Tibial artery (tissue), 4 donors: ENCODE measurements around the gene ANKS6.
A peak's percentile ranks its signal among the peaks of the same experiment; 100 is the strongest.

Experiments
- DNase-seq, 2 donors: peaks; one replicate each; pipeline ENCODE4 v3.0.0-alpha.2; 2019
- H3K27ac ChIP-seq, 2 donors: fragments of 200-600 bp; sonication (generic) in 1 of 2; 1 replicate in 1 of 2; 2 replicates in 1 of 2; pipeline ENCODE4 v1.5.1; 2018 to 2019; ENCODE audit warnings: mild to moderate bottlenecking in 1 of 2
- H3K27me3 ChIP-seq, 2 donors: fragments of 200-600 bp; sonication (generic) in 1 of 2; one replicate each; pipeline versions ENCODE4 v1.5.1 to v1.6.0; 2016 to 2019
- H3K36me3 ChIP-seq, 3 donors: fragments of 200-600 bp; sonication (generic) in 2 of 3; one replicate each; pipeline ENCODE4 v1.5.1; 2016 to 2019; ENCODE audit warnings: mild to moderate bottlenecking in 2 of 3
- H3K4me1 ChIP-seq, 4 donors: fragments of 200-600 bp; sonication (generic) in 2 of 4; 1 replicate in 3 of 4; 2 replicates in 1 of 4; pipeline ENCODE4 v1.5.1; 2016 to 2019
- H3K4me3 ChIP-seq, 2 donors: fragments of 200-600 bp; sonication (generic) in 1 of 2; 1 replicate in 1 of 2; 2 replicates in 1 of 2; pipeline ENCODE4 v1.5.1; 2018 to 2019; ENCODE audit warnings: mild to moderate bottlenecking in 2 of 2
- H3K9me3 ChIP-seq, 3 donors: fragments of 200-600 bp; sonication (generic) in 1 of 3; one replicate each; pipeline ENCODE4 v1.5.1; 2016 to 2019
- CTCF ChIP-seq, 2 experiments: fragments of 200-600 bp in 1 of 2; fragments of 450-650 bp in 1 of 2; IDR thresholded peaks; one replicate each; pipeline ENCODE4 v1.5.1; 2017 to 2019; ENCODE audit warnings: antibody characterized with exemption in 2 of 2, mild to moderate bottlenecking in 1 of 2, moderate library complexity in 1 of 2
- intact Hi-C: fragments of 100-400 bp; cut with DNase I; formaldehyde crosslinking; loops from one replicate; pipeline ENCODE4 v1.15.0; 2023; ENCODE audit warnings: low total_unique reads

The ANKS6 gene

DNA sequence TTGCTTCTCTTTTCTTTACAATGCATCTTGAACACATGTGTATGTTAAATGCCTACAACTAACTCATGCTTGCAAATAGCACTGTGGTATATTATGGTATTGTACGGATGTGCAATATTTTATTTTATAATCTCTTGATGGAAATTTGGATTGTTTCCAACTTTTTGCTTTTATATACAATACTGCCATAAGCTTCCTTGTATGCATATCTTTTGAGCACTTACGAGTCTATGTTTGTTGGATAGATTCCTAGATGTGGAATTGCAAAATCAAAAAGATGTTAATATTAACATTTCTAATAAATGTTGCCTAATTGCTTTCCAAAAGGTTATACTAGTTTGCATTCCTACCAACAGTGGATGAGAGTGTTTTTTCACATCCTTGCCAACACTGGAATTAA lies 7.7 kb upstream of the ANKS6 start:
- TF ChIP-seq CTCF (IDR thresholded peaks at IDR 0.05), result no peak
- peaks cover 0 to 11% of the 10 kb centered on the region in 2 donors for H3K27me3 ChIP-seq
- DNase-seq, result no peak
- H3K4me3 ChIP-seq, result no peak overlapping the region
- H3K36me3 ChIP-seq, result no peaks in the 10 kb centered on the region
- no peaks in the 10 kb centered on the region for H3K9me3 ChIP-seq
- peaks cover 0 to 30% (median 13%) of the 10 kb centered on the region in 4 donors for H3K4me1 ChIP-seq
- H3K27ac ChIP-seq, result no peak overlapping the region
- intact Hi-C loops, result no loop called here

GRCh38 chr9:98801969-98802371 lies 5.6 kb upstream of the ANKS6 start:
- Histone ChIP-seq H3K27ac (no peak overlapping the region), H3K36me3 (no peaks in the 10 kb centered on the region), H3K4me3 (no peak overlapping the region), H3K27me3 (no peaks in the 10 kb centered on the region), H3K4me1 (peaks cover 0 to 11% (median 2%) of the 10 kb centered on the region in 4 donors), H3K9me3 (no peaks in the 10 kb centered on the region)
- no peak for DNase-seq
- intact Hi-C loops, result no loop called here
- no peak for TF ChIP-seq CTCF (IDR thresholded peaks at IDR 0.05)

DNA sequence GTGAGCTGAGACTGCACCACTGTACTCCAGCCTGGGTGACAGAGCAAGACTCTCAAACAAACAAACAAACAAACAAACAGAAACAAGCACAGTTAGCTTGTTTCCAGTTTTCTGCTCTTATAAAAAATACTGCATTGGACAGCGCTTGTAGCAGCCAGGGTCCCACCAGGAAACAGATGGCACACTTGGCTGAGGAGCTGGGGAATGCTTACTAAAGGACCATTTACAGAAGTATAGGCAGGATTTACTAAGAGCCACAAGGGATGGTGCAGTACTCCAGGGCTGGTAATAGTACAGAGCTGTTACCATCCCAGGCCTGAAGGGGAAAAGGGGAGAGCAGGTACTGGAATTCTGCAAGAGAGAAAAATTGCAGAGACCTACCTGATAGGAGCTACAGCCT lies 5.2 kb upstream of the ANKS6 start:
- no peak overlapping the region for H3K4me3 ChIP-seq
- no peak for DNase-seq
- TF ChIP-seq CTCF (IDR thresholded peaks at IDR 0.05), result no peak
- H3K4me1 ChIP-seq, result peaks cover 0 to 9% (median 0%) of the 10 kb centered on the region in 4 donors
- H3K9me3 ChIP-seq, result no peaks in the 10 kb centered on the region
- intact Hi-C loops, result no loop called here
- no peaks in the 10 kb centered on the region for H3K36me3 ChIP-seq
- no peak overlapping the region for H3K27ac ChIP-seq
- no peaks in the 10 kb centered on the region for H3K27me3 ChIP-seq

DNA sequence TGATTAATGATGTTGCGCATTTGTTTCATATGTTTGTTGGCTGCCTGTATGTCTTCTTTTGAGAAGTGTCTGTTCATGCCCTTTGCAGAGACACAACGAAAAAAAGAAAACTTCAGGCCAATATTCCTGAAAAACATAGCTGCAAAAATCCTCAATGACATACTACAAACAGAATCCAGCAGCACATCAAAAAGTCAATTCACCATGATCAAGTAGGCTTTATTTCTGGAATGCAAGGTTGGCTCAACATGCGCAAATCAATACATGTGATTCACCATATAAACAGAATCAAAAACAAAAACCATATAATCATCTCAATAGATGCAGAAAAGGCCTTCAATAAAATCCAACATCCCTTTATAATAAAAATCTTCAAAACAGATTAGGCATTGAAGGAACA lies 1.9 kb upstream of the ANKS6 start:
- Histone ChIP-seq H3K36me3 (no peaks in the 10 kb centered on the region), H3K4me1 (peaks cover 0 to 12% (median 6%) of the 10 kb centered on the region in 4 donors), H3K27me3 (no peaks in the 10 kb centered on the region), H3K9me3 (no peaks in the 10 kb centered on the region), H3K4me3 (no peak overlapping the region), H3K27ac (no peak overlapping the region)
- no peak for DNase-seq
- intact Hi-C loops, result no loop called here
- no peak for TF ChIP-seq CTCF (IDR thresholded peaks at IDR 0.05)

GRCh38 chr9:98797491-98797890 lies 1.1 kb upstream of the ANKS6 start:
- Histone ChIP-seq H3K9me3 (no peaks in the 10 kb centered on the region), H3K36me3 (no peaks in the 10 kb centered on the region), H3K4me1 (peaks cover 0 to 12% (median 6%) of the 10 kb centered on the region in 4 donors), H3K27me3 (no peaks in the 10 kb centered on the region), H3K27ac (no peak overlapping the region), H3K4me3 (no peak overlapping the region)
- intact Hi-C loops, result no loop called here
- DNase-seq, result no peak
- TF ChIP-seq CTCF (IDR thresholded peaks at IDR 0.05), result no peak

DNA sequence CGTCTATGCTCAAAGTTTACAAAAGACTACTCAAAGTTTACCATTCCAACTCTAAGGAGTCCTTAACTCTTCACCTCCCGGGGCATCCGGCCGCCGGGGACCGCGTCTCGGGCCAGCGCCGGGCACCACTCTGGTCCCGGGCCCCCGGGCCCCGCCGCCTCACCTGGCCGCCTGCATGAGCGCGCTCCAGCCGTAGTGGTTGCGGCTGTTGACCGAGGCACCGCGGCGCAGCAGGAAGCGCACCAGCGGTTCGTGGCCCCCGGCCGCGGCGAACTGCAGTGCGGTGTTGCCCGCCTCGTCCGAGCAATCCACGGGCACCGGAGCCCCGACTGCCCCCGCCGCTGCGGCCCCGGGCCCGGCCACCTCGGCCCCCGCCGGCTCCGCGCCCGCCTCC lies 388 bp downstream of the ANKS6 start:
- Histone ChIP-seq H3K4me3 (peak overlapping the region; percentile 60 to 73), H3K27me3 (no peaks in the 10 kb centered on the region), H3K36me3 (no peaks in the 10 kb centered on the region), H3K9me3 (no peaks in the 10 kb centered on the region), H3K4me1 (peaks cover 0 to 18% (median 8%) of the 10 kb centered on the region in 4 donors), H3K27ac (peak overlapping the region; percentile 63 to 71)
- no peak for TF ChIP-seq CTCF (IDR thresholded peaks at IDR 0.05)
- intact Hi-C loops, result no loop called here
- DNase-seq, result no peak
